Heart left ventricle (tissue), 16 donors: ENCODE measurements around the gene FUCA1. TPM values are rescaled to one million over a fixed set of nuclear protein-coding genes. Genes with fewer than 3 reads are reported as not detected.

Experiments used
- ATAC-seq, 4 donors: fragments of 200-7000 bp; cut with Tn5 transposase; one replicate each; pipeline ENCODE4 v1.9.1; 2020 to 2022; ENCODE audit warnings: moderate library complexity in 4 of 4, mild to moderate bottlenecking in 3 of 4, moderate number of reproducible peaks in 1 of 4
- DNase-seq, 5 donors: peaks; one replicate each; pipeline ENCODE4 v3.0.0-alpha.2; 2020
- H3K27ac ChIP-seq, 12 donors: fragments of 200-600 bp; sonication (generic) in 4 of 12; one replicate each; pipeline versions ENCODE4 v1.5.0 to v1.8.0; 2016 to 2022; ENCODE audit warnings: mild to moderate bottlenecking in 2 of 12
- H3K27me3 ChIP-seq, 9 donors: fragments of 200-600 bp; sonication (generic) in 2 of 9; one replicate each; pipeline versions ENCODE4 v1.5.1 to v1.8.0; 2016 to 2022; ENCODE audit warnings: mild to moderate bottlenecking in 3 of 9
- H3K36me3 ChIP-seq, 9 donors: fragments of 200-600 bp; sonication (generic) in 2 of 9; one replicate each; pipeline versions ENCODE4 v1.5.0 to v1.8.0; 2018 to 2022; ENCODE audit warnings: mild to moderate bottlenecking in 2 of 9
- H3K4me1 ChIP-seq, 12 donors: fragments of 200-600 bp; sonication (generic) in 4 of 12; one replicate each; pipeline versions ENCODE4 v1.5.0 to v1.8.0; 2016 to 2022; ENCODE audit warnings: mild to moderate bottlenecking in 3 of 12
- H3K4me3 ChIP-seq, 12 donors: fragments of 200-600 bp; sonication (generic) in 4 of 12; one replicate each; pipeline versions ENCODE4 v1.5.0 to v1.8.0; 2017 to 2022; ENCODE audit warnings: mild to moderate bottlenecking in 9 of 12, moderate library complexity in 4 of 12
- H3K9me3 ChIP-seq, 12 donors: fragments of 200-600 bp; sonication (generic) in 4 of 12; one replicate each; pipeline versions ENCODE4 v1.5.0 to v1.8.0; 2016 to 2022; ENCODE audit warnings: mild to moderate bottlenecking in 1 of 12
- CTCF ChIP-seq, 12 donors: fragments of 200-600 bp; sonication (generic) in 4 of 12; IDR thresholded peaks; one replicate each; pipeline versions ENCODE4 v1.5.0 to v1.8.0; 2018 to 2022; ENCODE audit warnings: antibody characterized with exemption in 12 of 12, mild to moderate bottlenecking in 5 of 12
- POLR2A ChIP-seq, 2 donors: fragments of 450-650 bp; IDR thresholded peaks; one replicate each; pipeline ENCODE4 v1.6.1; 2017; ENCODE audit warnings: antibody characterized with exemption in 2 of 2, mild to moderate bottlenecking in 2 of 2, moderate library complexity in 2 of 2
- WGBS, 4 donors: extraction: QIAGEN DNeasy Blood & Tissue Kit in 2 of 4; methylation state at CpG; one replicate each; pipeline versions ENCODE4 v1.1.5 to v1.1.7; 2013 to 2018; 5-methylcytosine and 5-hydroxymethylcytosine counted together
- intact Hi-C, 10 donors: fragments of 100-400 bp; cut with DNase I; formaldehyde crosslinking; loops; one replicate each; pipeline versions ENCODE4 v1.11.1 to v1.14.2; 2022
- polyA plus RNA-seq, 2 donors: library from polyadenylated mRNA; stranded (reverse); fragments of 200-250 nt; gene quantifications; one replicate each; pipeline ENCODE4 v1.2.3, GENCODE V29; 2013
- total RNA-seq, 9 donors: library from RNA; depleted of rRNA in 2 of 9; stranded (reverse); fragments of >200 nt in 2 of 9; fragmentation: NEBNext Ultra II Directional in 3 of 9; extraction: Animal tissue kit (Norgen Biotek cat#: 25700) in 3 of 9; gene quantifications; one replicate each; pipeline versions ENCODE4 v1.1.0 to v1.2.4, GENCODE V29; 2016 to 2023
- donor health status: ischemic (EF 13 %, LVEDD 7.1; RV severe dilation, severe dysfunction).
- donor health status: healthy with polysubstance abuse.
- donor health status: DM: no; HTN: yes; CAD: no.
- donor health status: DM: no; HTN: no; CAD: no.
- donor health status: ischemic (EF 25% LVEDD 6.9; RV normal size, moderate dysfunction).
- donor health status: ischemic (EF 25% LVEDD 5.7; RV mildly dilated, moderate dysfunction).
- donor health status: healthy.
- donor health status: DM: yes; HTN: yes; CAD: no.
- donor health status: ischemic (EF 35%, LVEDD 5.7; RV mildly dilated, moderate dysfunction).
- donor health status: nonischemic (EF 11% LVEDD 7.7; RV severe dilation, severe dysfunction).
- donor health status: DM: yes; HTN: yes; CAD: no.
- donor health status: PGD.
- donor health status: ischemic (EF 29% LVEDD 5.4; RV normal size, mild dysfunction).
- donor health status: nonischemic (EF 23%, LVEDD 6.1; RV moderate dilation, normal function).

Gene FUCA1
- total and polyA plus RNA-seq, 11 donors = 10.6 to 54.2 (median 16.1) TPM

- 74 to 85% (median 76%) methylated on average over 6 to 7 of the region's 7 CpGs for WGBS, 4 donors
- Histone ChIP-seq H3K9me3 (no peaks in the 10 kb centered on the region), H3K4me1 (peaks cover 3 to 23% (median 20%) of the 10 kb centered on the region in 12 donors), H3K27me3 (no peaks in the 10 kb centered on the region), H3K4me3 (peak overlapping the region in 8 of 12 donors; percentile 64 to 88 (median 79)), H3K36me3 (peaks cover 0 to 41% (median 21%) of the 10 kb centered on the region in 9 donors), H3K27ac (peak overlapping the region in 8 of 12 donors; percentile 84 to 97 (median 95))
- TF ChIP-seq CTCF (IDR thresholded peaks at IDR 0.05) = no peak
- no peak for TF ChIP-seq POLR2A (IDR thresholded peaks at IDR 0.05)
- no peak for ATAC-seq
- intact Hi-C loops = no loop called here
- DNase-seq = no peak
These were observed 68.9 kb downstream of the FUCA1 start for GRCh38 chr1:23799255-23799569.

GRCh38 chr1:23798662-23799142 is 69.4 kb downstream of the FUCA1 start:
- Histone ChIP-seq H3K36me3 (peaks cover 0 to 42% (median 16%) of the 10 kb centered on the region in 9 donors), H3K4me3 (peak overlapping the region in 2 of 12 donors; percentile 78 to 79), H3K27me3 (no peaks in the 10 kb centered on the region), H3K4me1 (peaks cover 3 to 28% (median 20%) of the 10 kb centered on the region in 12 donors), H3K9me3 (no peaks in the 10 kb centered on the region), H3K27ac (peak overlapping the region in 4 of 12 donors; percentile 25 to 97 (median 96))
- intact Hi-C loops = no loop called here
- DNase-seq (no peak), ATAC-seq (no peak)
- WGBS, 4 donors = 85 to 89% (median 88%) methylated on average over 7 to 12 of the region's 12 CpGs
- TF ChIP-seq POLR2A (IDR thresholded peaks at IDR 0.05) (no peak), CTCF (IDR thresholded peaks at IDR 0.05) (no peak)

GRCh38 chr1:23797478-23798448 is 70.3 kb downstream of the FUCA1 start:
- Histone ChIP-seq H3K36me3 (peaks cover 0 to 51% (median 13%) of the 10 kb centered on the region in 9 donors), H3K9me3 (no peaks in the 10 kb centered on the region), H3K4me1 (peaks cover 3 to 38% (median 26%) of the 10 kb centered on the region in 12 donors), H3K27ac (no peak overlapping the region), H3K4me3 (no peak overlapping the region), H3K27me3 (no peaks in the 10 kb centered on the region)
- TF ChIP-seq CTCF (IDR thresholded peaks at IDR 0.05) = no peak
- no peak for TF ChIP-seq POLR2A (IDR thresholded peaks at IDR 0.05)
- ATAC-seq (no peak), DNase-seq (no peak)
- intact Hi-C loops = no loop called here
- 78 to 85% (median 83%) methylated on average over 19 to 20 of the region's 20 CpGs for WGBS, 4 donors
